Parathyroid adenoma (tissue), 2 donors: ENCODE measurements around the gene ABCA6.

Source experiments
- H2AFZ ChIP-seq: fragments of 300-600 bp; sonication (generic); one replicate; pipeline ENCODE4 v1.7.0; 2017; ENCODE audit warnings: antibody characterized with exemption, mild to moderate bottlenecking
- H3K27ac ChIP-seq: fragments of 300-600 bp; sonication (generic); one replicate; pipeline ENCODE4 v1.7.0; 2017
- H3K27me3 ChIP-seq: fragments of 300-600 bp; sonication (generic); one replicate; pipeline ENCODE4 v1.7.0; 2017; ENCODE audit warnings: low read length; ENCODE audit not compliant: control insufficient read depth, insufficient read depth
- H3K36me3 ChIP-seq: fragments of 300-600 bp; sonication (generic); one replicate; pipeline ENCODE4 v1.7.0; 2017; ENCODE audit warnings: low read length; ENCODE audit not compliant: control insufficient read depth, insufficient read depth
- H3K4me1 ChIP-seq: fragments of 300-600 bp; sonication (generic); one replicate; pipeline ENCODE4 v1.7.0; 2017; ENCODE audit warnings: control low read depth
- H3K4me2 ChIP-seq: fragments of 300-600 bp; sonication (generic); one replicate; pipeline ENCODE4 v1.7.0; 2017; ENCODE audit warnings: low read length
- H3K4me3 ChIP-seq: fragments of 300-600 bp; sonication (generic); one replicate; pipeline ENCODE4 v1.7.0; 2017; ENCODE audit warnings: low read depth, low read length
- H3K79me2 ChIP-seq: fragments of 300-600 bp; sonication (generic); one replicate; pipeline ENCODE4 v1.7.0; 2017; ENCODE audit warnings: control low read depth
- H3K9ac ChIP-seq: fragments of 300-600 bp; sonication (generic); one replicate; pipeline ENCODE4 v1.7.0; 2017; ENCODE audit warnings: mild to moderate bottlenecking
- H3K9me3 ChIP-seq: fragments of 300-600 bp; sonication (generic); one replicate; pipeline ENCODE4 v1.7.0; 2017; ENCODE audit warnings: low read length; ENCODE audit not compliant: control insufficient read depth
- TF ChIP-seq, protein P1 (sequence below): fragments of 300-600 bp; sonication (generic); IDR thresholded peaks from one replicate; pipeline ENCODE4 v1.7.0; 2017; ENCODE audit warnings: antibody characterized with exemption, mild to moderate bottlenecking
- donor health status: primary hyperparathyroidism.

The ABCA6 gene

DNA sequence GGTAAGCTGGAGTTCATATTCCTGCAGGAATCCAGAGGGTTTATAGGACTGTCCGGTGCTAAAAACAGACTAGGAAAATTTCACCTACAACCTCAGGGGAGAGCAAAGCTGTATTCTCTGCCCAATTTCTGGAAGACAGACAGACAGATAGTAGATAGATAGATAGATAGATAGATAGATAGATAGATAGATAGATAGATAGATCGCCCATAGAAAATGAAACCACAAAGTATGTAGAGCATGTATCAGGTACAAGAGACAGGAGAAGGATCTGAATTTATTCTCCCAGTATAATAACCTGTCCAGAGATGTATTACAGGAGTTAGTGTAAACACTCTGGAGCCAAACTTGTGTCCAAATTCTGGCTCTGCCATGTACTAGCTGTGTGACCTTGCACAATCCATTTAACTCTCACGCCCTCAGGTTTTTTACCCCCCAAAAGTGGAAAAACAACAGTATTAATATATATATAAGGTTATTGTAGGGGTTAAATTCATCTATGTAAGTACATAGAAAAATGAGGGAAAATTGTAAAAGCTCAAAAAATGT is 2.1 kb upstream of the ABCA6 start:
- Histone ChIP-seq H3K4me1 (no peaks in the 10 kb centered on the region), H3K27me3 (no peaks in the 10 kb centered on the region), H3K9me3 (no peaks in the 10 kb centered on the region), H2AFZ (no peak overlapping the region), H3K4me2 (no peak overlapping the region), H3K4me3 (no peak overlapping the region), H3K27ac (no peak overlapping the region), H3K79me2 (no peaks in the 10 kb centered on the region), H3K9ac (no peak overlapping the region), H3K36me3 (no peaks in the 10 kb centered on the region)
- TF ChIP-seq, protein P1, sequence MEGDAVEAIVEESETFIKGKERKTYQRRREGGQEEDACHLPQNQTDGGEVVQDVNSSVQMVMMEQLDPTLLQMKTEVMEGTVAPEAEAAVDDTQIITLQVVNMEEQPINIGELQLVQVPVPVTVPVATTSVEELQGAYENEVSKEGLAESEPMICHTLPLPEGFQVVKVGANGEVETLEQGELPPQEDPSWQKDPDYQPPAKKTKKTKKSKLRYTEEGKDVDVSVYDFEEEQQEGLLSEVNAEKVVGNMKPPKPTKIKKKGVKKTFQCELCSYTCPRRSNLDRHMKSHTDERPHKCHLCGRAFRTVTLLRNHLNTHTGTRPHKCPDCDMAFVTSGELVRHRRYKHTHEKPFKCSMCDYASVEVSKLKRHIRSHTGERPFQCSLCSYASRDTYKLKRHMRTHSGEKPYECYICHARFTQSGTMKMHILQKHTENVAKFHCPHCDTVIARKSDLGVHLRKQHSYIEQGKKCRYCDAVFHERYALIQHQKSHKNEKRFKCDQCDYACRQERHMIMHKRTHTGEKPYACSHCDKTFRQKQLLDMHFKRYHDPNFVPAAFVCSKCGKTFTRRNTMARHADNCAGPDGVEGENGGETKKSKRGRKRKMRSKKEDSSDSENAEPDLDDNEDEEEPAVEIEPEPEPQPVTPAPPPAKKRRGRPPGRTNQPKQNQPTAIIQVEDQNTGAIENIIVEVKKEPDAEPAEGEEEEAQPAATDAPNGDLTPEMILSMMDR: no peak

DNA sequence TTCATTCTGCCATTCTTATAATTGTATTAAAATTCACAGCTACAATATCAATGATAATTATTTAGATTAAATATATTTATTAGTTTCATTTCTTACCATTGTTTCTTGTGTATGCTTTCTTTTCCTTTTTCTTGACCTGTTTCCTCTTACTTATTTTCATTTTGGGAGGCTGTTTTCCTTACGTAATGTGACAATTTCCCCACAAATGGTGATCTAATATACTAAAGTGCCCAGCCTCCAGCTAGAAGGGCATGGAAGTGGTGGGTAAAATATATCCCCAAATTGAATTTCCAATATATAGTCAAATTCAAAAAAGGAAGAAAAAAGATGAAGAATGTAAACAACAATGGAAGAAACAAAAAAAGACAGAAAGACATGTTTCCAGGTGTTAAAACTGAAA is 1.5 kb upstream of the ABCA6 start:
- TF ChIP-seq, protein P1: no peak
- Histone ChIP-seq H3K27me3 (no peaks in the 10 kb centered on the region), H2AFZ (no peak overlapping the region), H3K79me2 (no peaks in the 10 kb centered on the region), H3K4me3 (no peak overlapping the region), H3K9me3 (no peaks in the 10 kb centered on the region), H3K27ac (no peak overlapping the region), H3K4me1 (no peaks in the 10 kb centered on the region), H3K4me2 (no peak overlapping the region), H3K36me3 (no peaks in the 10 kb centered on the region), H3K9ac (no peak overlapping the region)

DNA sequence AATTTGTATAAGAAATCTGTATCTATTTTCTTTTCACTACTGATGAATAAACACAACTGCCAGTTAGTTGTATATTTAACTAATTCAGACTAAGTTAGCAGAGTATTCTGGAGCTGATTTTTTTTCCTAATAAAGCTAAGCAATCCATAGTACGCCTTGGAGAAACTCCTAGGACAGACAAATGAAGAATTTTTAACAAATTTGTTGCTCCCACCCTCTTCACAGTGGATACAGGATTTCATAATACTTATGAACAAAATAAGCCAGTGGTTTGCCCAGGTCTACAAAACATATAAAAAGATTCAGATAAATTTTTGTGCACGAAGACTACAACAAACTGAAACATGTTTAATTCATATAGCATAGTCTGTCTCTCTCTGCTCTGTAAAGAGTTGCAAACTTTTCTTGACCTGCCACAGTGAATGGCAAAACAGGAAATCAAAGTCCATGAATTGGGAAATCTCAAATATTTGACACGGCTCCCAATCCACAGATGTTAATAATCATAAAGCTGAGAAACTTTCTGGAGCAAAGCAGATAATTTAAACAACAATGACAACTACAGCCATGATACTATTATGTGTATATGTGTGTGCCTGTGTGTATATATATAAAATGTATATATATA is 594 bp upstream of the ABCA6 start:
- H3K4me3 ChIP-seq: no peak overlapping the region
- no peak overlapping the region for H3K4me2 ChIP-seq
- H3K79me2 ChIP-seq: no peaks in the 10 kb centered on the region
- H3K36me3 ChIP-seq: no peaks in the 10 kb centered on the region
- no peak overlapping the region for H3K9ac ChIP-seq
- no peaks in the 10 kb centered on the region for H3K27me3 ChIP-seq
- H2AFZ ChIP-seq: no peak overlapping the region
- H3K27ac ChIP-seq: no peak overlapping the region
- no peaks in the 10 kb centered on the region for H3K9me3 ChIP-seq
- H3K4me1 ChIP-seq: no peaks in the 10 kb centered on the region
- TF ChIP-seq, protein P1: no peak

DNA sequence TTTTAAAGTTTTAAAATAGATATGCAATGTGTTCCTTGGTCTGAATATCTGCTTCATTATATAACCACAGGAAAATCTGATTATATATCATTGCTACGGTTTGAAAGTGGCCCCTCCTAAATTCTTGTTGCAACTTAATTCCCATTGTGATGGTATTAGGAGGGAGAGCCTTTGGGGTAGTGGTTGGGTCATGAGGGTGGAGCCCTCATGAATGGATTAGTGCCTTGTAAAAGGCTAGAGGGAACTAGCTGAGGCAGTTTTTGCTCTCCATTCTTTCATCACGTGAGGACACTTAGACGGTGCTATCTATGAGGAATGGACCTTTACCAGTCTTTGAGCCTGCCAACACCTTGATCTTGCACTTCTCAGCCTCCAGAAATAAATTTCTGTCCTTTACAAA is 7.6 kb downstream of the ABCA6 start:
- no peaks in the 10 kb centered on the region for H3K36me3 ChIP-seq
- no peaks in the 10 kb centered on the region for H3K9me3 ChIP-seq
- H3K4me1 ChIP-seq: no peaks in the 10 kb centered on the region
- no peaks in the 10 kb centered on the region for H3K27me3 ChIP-seq
- H3K4me2 ChIP-seq: no peak overlapping the region
- no peak overlapping the region for H3K27ac ChIP-seq
- TF ChIP-seq, protein P1: no peak
- no peak overlapping the region for H3K9ac ChIP-seq
- H3K4me3 ChIP-seq: no peak overlapping the region
- H2AFZ ChIP-seq: no peak overlapping the region
- no peaks in the 10 kb centered on the region for H3K79me2 ChIP-seq
